ENCODE results near the gene EYA3. TPM values are rescaled to one million over a fixed set of nuclear protein-coding genes. Genes with fewer than 3 reads are reported as not detected.

Gene EYA3
- total and polyA plus RNA-seq, 10 donors: 3.5 to 26.4 (median 20.1) TPM

DNA sequence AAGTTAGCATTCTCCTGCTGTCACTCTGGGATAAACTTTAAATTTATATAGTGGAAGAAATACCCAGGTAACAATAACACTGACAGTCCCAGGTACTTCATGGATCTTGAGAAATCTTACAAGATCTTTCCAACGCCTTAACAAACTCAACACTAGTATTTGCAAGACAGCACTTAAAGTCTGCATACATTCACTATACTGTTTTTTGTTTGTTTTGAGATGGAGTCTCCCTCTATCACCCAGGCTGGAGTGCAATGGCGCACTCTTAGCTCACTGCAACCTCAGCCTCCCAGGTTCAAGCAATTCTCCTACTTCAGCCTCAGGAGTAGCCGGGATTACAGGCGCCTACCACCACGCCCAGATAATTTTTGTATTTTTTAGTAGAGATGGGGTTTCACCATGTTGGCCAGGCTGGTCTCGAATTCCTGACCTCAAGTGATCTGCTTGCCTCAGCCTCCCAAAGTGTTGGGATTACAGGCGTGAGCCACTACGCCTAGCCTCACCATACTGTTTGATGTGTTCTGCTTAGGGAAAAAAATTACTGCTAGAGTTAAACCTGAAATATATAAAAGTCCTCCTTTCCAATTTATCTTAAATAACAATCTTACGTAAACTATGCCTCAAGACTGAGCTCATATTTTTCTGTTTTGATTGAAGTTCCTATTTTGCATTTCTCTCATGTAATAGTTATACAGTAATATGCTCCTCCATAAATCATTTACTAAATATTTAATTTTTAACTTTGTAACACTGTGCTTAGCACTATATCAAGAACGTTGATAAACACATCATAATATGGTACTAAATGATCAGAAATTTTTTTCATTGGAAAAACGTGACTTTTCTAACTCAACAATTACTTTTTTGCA lies 17.5 kb downstream of the EYA3 start:
- Histone ChIP-seq H3K36me3 (peaks cover 0 to under 1% (median 0%) of the 10 kb centered on the region in 6 donors), H3K4me3 (no peak overlapping the region), H3K27ac (no peak overlapping the region), H3K9me3 (no peaks in the 10 kb centered on the region), H3K4me1 (peaks cover 3 to 77% (median 23%) of the 10 kb centered on the region in 6 donors), H3K27me3 (replicated peaks in 1 of 7) (no peaks in the 10 kb centered on the region)
- DNase-seq: no peak
- intact Hi-C loops (cut with DNase I; ENCODE audit: low total_unique reads): no loop called here
- WGBS, 5 donors: 91 to 96% (median 93%) methylated on average over 11 of the region's 11 CpGs
- TF ChIP-seq POLR2A (IDR thresholded peaks at IDR 0.05): no peak

DNA sequence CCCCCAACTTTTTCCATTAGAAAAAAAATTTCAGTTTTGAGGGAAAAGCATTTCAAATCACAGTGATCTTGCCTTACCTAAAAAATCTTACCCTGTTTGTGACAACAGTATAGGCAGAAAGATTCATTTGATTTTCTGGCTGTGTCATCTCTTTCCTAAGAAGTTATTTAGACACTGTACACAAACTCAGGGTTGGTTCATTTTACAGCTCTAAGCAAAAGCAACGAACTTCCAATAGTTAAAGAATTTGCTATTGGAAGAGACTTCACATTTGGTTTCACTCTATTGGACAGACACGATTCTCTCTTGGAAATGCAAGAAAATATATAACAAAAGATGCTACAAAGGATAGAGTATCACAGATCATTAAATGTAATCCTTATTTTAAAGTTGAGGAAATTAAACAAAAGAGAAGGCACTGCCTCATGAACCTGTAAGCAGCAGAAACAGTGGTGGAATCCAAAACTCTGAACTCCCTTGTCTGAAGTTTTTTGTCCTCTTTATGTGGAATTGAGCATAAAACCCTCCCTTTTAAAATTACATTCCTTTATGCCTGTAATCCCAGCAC lies 20.8 kb downstream of the EYA3 start:
- Histone ChIP-seq H3K4me1 (peaks cover 0 to 84% (median 21%) of the 10 kb centered on the region in 6 donors), H3K27ac (no peak overlapping the region), H3K27me3 (replicated peaks in 1 of 7) (no peaks in the 10 kb centered on the region), H3K36me3 (peaks cover 0 to 14% (median 3%) of the 10 kb centered on the region in 6 donors), H3K9me3 (no peaks in the 10 kb centered on the region), H3K4me3 (no peak overlapping the region)
- no peak for DNase-seq
- intact Hi-C loops (cut with DNase I; ENCODE audit: low total_unique reads): no loop called here
- no peak for TF ChIP-seq CTCF (IDR thresholded peaks at IDR 0.05 in 8 of 11, conservative IDR thresholded peaks at IDR 0.05 in 3 of 11)
- TF ChIP-seq POLR2A (IDR thresholded peaks at IDR 0.05): no peak
- no peak for TF ChIP-seq POLR2AphosphoS5 (IDR thresholded peaks at IDR 0.05)
- WGBS, 5 donors: 64 to 81% (median 76%) methylated on average over 2 of the region's 2 CpGs

- WGBS, 5 donors: 70 to 86% (median 74%) methylated on average over 3 of the region's 3 CpGs
- no peaks in the 10 kb centered on the region for H3K27me3 ChIP-seq (replicated peaks in 1 of 7)
- H3K9me3 ChIP-seq: no peaks in the 10 kb centered on the region
- intact Hi-C loops (cut with DNase I; ENCODE audit: low total_unique reads): no loop called here
- H3K4me3 ChIP-seq: no peak overlapping the region
- H3K4me1 ChIP-seq: peaks cover 0 to 79% (median 15%) of the 10 kb centered on the region in 6 donors
- no peak for TF ChIP-seq POLR2AphosphoS5 (IDR thresholded peaks at IDR 0.05)
- no peak for TF ChIP-seq POLR2A (IDR thresholded peaks at IDR 0.05)
- no peak for TF ChIP-seq CTCF (IDR thresholded peaks at IDR 0.05 in 8 of 11, conservative IDR thresholded peaks at IDR 0.05 in 3 of 11)
- DNase-seq: no peak
- H3K36me3 ChIP-seq: peaks cover 0 to 14% (median 3%) of the 10 kb centered on the region in 6 donors
- H3K27ac ChIP-seq: no peak overlapping the region
These were observed 21.8 kb downstream of the EYA3 start for GRCh38 chr1:28066393-28067154.

DNA sequence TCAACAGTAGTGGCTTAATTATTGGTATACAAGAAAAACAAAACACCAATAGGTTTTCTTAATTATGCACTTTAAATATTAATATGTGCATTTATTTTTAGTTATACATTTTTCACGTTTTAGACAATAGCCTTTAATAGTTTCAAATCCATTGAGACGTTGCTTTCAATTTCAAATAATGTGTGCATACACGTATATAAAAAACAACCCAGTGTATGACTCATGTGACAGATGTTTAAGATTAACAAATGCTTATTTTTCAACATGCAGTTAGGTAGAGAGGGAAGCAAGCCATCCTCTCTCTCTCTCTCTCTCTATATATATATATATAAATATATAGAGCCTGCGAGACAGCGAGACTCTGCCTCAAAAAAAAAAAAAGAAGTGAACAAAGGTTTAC lies 24.3 kb downstream of the EYA3 start:
- Histone ChIP-seq H3K4me1 (peaks cover 0 to 70% (median 9%) of the 10 kb centered on the region in 6 donors), H3K4me3 (no peak overlapping the region), H3K27me3 (replicated peaks in 1 of 7) (no peaks in the 10 kb centered on the region), H3K9me3 (no peaks in the 10 kb centered on the region), H3K27ac (no peak overlapping the region), H3K36me3 (peaks cover 0 to 14% (median 3%) of the 10 kb centered on the region in 6 donors)
- no peak for DNase-seq
- WGBS, 5 donors: 50 to 75% (median 55%) methylated on average over 5 of the region's 5 CpGs
- no peak for TF ChIP-seq POLR2A (IDR thresholded peaks at IDR 0.05)
- no peak for TF ChIP-seq POLR2AphosphoS5 (IDR thresholded peaks at IDR 0.05)
- no peak for TF ChIP-seq CTCF (IDR thresholded peaks at IDR 0.05 in 8 of 11, conservative IDR thresholded peaks at IDR 0.05 in 3 of 11)
- intact Hi-C loops (cut with DNase I; ENCODE audit: low total_unique reads): no loop called here
